Measurements from ENCODE around the gene TAF1B.

The TAF1B gene

DNA sequence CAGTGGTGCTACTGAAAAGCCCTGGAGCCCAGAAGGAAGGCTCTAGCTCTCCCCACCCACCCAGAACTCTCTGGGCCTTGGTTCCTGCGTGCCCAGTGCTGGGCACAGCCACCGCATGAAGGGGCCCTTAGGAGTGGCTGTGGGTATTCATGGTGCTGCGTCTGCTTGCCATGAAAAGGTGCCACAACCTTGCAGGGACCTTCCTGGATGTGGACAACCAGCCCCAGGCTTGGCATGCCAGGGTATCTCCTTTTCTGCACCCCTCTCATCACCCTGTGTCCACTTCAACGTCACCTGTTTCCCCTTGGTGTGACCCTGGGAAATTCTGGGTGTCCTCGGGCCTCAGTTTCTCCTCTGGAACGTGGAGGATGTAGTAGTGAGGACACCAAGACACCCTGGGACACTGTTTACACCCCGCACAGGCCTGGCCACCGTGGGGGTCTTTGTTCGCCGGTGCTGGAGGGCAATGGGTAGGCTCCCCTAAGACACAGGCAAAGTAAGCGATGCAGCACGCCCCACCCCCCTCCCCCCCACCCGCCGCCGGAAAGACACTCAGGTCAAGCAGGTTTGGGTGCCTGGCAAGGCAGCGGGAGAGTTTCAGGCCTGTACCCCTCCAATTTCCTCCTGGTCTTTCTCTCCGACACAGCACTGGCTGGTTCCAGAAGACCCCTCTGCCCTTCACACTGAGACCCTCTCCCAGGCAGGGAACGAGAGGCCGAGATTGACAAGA is 34.8 kb upstream of the TAF1B start:
- DNase-seq: no peak

DNA sequence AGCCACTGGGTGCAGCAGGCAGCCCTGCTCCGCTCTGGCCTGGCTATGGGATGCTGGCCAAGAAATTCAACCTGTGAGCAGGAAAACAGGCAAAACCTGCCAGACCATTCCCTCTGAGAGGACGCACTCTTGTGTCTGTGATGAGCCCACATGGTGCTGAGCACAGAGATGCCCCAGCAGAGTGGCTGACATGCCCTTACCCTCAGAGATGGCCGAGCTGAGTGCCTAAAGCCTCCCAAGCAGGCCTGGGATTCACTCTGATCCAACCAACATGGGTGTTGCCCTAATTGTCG is 34.3 kb upstream of the TAF1B start:
- DNase-seq: no peak

DNA sequence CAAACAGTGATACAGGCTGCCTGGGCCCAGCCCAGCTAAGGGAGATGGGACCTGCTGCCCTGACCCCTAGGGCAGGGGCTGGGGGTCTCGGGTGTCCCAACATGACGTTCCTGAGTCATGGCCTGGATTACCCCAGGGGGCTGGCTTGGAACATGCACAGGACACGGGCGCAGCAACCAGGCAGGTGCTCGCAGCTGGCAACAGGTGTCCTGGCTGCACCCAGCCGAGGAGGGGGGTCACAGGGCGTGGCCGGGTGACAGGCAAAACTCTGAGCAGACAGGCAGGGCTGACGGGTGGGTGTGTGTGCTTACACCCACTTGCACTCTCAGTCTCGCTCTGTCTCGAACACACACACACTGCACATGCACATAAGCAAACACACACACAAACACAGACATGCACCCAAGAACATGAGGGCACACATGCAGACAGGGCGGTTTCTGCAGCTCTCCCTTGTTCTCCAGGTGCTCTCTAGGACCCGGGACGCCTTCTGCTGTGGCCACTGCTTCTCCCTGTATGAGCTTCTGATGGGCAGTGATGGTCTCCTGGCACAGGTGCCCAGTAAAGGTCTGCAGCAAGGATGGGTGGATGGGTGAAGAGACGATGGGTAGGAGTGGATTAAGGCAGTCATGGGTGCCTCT is 33.7 kb upstream of the TAF1B start:
- no peak for DNase-seq

DNA sequence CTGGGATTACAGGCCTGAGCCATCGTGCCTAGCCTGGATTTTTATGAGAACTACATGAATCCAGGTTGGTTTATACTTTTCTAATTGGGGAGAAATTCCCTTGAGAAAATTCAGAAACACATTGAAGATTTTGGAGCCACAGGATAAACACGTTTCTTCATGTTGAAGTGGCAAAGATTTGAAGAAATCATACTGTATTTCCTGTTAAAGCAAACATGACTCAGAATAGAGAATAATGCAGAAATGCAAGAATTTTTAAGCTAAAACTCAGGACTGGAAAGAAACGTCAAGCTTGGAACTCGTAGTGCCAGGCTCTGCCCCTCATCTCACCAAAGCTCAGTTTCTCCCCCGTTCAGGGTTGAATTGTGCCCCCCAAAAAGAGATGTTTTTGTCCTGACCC is 32.1 kb upstream of the TAF1B start:
- DNase-seq: no peak

DNA sequence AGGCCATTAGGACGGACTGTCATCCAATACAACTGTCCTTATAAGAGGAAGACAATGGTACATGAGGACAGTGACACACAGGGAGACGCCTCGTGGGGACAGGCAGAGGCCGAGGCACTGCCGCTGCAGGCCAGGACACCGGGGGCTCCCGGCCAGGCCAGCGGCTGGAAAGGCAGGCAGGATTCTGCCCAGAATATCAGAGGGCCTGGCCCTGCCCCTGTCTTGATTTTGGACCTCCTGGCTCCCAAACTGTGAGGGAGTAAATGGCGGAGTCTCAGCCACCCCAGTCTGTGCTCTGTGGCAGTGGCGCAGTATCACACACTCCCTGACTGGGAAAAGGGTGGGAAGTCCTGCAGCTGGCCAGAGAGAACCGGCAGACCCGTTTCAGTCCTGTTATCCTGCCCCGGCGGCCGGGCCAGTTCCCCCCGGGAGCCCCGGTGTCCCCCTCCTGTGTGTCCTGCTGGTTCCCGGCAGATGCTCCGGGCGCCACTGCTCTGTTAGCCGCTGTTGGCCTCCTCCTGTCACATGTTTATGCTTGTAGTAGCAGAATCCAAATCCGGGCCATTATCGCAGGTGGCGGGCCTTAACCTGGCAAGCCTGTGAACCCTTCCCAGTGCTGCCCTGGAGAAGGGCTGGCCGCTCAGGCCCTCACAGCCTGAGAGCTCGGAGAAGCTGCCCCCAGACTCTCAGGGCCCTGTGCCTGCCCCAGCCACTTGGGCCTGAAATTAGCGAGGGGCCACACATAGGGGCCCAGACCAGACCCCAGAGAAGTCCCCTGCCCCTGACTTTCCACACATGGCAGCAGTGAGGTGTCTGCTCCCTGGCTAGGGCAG is 31.4 kb upstream of the TAF1B start:
- no peak for DNase-seq

DNA sequence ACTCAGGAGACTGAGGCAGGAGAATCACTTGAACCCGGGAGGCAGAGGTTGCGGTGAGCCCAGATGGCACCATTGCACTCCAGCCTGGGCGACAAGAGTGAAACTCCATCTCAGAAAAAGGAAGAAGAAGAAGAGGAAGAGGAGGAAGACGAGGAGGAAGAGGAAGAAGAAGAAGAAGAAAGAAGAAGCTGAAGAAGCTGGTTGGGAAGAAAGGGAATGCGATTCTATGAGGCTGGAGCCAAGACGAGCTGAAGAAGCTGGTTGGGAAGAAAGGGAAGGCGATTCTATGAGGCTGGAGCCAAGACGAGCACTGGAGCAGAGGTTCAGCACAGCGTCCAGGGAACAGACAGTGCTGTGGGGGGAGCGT is 30.3 kb upstream of the TAF1B start:
- no peak for DNase-seq

DNA sequence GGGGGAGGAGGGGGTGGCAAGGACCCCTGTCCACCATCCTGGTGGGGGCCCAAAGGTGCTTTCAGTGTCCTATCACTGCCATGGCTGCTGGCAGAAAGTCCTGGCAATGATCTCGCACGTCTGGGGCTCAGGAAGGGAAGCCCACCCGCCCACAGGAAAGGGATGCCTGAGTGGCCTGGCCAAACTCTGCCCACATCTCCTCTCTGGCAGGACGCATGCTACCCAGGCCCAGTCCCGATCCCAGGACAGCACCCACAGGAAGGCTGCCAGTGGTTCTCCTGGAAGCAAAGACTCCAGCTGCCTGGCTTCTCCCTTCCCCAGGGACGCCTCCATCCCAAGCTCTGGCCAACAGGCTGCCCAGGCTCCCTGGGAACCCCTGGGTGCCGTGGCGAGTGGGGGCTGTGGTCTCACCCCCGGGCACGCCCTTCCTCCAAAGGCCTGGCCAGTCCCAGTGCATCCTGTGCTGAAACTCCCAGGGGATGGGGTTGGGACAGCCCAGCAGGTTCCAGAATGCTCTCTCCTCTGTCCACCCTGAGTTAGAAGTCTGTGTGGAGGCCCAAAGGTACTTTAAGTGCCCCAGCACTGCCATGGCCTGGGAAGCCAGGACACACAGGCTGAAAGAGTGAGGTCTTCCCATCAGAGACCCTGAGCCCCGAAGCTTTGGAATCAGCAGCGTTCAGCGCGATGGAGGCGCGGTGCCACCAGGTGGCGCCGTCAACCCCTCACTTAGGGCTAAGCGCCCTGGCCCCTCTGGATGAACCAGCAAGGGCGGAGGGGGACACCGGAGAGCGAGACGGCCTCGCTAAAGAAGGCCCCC is 29.8 kb upstream of the TAF1B start:
- DNase-seq: peak; percentile 27 to 61 (median 50)

DNA sequence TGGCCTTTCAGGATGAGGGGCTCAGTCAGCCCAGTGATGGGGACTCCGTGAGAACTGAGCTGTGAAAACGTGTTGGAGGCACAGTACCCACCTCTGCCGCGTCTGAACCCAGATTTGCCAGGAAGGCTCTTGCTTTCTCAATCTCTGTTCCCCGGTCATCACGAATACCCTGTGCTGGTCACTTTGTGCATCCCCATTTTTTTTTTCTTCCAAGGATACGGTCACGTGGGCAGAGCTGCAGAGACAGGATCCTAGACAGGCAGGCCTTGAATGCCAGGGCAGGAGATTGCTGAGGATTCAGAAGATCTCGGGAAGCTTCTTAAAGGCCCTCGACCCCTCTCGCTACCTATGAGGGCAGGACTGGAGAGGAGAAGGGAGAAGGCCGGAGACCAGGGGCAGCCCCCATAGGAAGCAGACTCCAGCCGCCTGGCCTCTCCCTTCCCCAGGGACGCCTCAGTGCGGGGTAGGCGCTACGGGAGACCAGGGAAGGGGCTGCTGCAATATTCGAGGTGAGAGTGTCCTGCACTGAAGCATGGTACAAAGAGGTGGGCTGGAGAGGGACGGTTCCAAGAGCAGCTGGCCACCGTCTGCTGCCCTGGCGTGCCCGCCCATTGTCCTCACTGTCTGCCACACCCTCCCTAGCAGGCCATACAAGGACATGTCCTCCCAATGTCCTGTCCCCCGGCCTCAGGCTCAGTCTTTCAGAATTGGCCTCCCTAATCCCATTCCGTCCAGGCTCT is 29.0 kb upstream of the TAF1B start:
- DNase-seq: no peak

DNA sequence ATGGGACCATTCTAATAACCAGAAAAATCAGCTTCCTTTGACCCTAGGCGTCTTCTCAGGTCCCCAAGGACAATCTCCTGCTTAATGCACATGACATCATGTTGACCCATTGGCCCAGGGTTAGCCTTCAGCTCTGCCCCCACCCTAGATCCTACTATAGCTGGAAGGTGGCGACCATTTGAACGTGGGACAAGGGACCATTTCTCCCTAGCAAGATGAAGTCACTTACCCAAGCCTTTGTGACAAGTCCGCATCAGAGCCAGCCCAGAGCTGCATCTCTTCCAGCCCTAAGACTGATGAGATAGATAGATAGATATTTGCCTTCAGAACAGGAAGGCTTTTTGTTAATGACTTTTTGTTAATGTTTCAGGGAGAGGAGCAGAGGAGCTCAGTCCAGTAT is 28.2 kb upstream of the TAF1B start:
- DNase-seq: no peak

DNA sequence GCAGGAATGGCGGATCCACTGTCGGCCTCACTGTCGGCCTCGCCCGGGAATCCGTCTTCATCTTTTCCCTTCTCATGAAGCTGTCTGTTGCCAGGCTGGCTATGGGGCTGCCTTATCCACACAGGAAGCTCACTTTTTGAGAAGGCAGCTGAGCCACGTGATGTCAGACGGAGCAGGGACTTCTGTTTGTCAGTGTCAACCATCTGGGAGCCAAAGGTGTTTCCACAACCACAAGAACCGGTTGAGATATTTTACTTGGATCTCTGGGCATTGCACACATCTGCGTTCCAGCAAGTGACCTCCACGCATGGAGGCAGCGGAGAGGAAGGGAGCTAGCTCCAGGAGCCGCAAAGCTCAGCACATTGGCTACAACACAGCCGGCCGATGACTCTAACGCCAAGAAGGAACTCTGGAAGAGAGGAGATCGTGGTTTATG is 27.4 kb upstream of the TAF1B start:
- DNase-seq: no peak

DNA sequence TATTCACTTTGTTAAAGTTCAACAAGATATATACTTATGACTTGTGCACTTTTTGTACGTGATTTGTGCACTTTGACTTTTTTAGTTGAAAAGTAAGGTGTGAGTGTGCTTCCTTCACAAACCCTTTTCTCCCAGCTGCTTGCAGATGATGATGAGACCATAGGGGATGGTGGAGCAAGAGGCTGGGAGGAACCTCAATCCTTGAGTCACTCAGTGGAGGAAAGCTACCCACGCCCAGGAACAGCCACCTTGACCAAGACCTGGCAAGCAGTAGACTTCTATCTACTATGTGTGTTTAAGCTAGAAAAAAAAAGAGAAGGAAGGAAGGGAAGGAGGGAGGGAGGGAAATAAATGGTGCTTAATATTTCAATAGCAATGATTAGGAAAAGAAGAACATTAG is 25.2 kb upstream of the TAF1B start:
- no peak for DNase-seq

DNA sequence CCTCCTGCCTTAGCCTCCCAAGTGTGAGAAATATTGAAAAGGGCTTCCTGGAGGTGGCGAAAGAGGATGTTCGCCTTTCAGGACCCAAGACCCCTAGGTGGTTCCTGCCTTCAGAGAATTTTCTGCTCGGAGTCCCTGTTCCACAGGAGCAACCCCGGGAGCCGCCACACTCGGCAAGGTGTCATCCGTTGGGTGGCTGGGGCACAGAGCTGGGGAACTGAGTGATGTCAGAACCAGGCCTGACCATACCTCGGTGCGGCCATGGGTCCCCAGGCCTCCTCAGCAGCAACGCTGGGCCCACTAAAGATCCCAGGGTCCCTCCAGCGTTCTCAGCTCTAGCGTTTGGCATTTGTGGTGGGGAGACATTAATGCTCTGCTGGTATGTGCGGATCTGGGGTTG is 23.7 kb upstream of the TAF1B start:
- no peak for DNase-seq

DNA sequence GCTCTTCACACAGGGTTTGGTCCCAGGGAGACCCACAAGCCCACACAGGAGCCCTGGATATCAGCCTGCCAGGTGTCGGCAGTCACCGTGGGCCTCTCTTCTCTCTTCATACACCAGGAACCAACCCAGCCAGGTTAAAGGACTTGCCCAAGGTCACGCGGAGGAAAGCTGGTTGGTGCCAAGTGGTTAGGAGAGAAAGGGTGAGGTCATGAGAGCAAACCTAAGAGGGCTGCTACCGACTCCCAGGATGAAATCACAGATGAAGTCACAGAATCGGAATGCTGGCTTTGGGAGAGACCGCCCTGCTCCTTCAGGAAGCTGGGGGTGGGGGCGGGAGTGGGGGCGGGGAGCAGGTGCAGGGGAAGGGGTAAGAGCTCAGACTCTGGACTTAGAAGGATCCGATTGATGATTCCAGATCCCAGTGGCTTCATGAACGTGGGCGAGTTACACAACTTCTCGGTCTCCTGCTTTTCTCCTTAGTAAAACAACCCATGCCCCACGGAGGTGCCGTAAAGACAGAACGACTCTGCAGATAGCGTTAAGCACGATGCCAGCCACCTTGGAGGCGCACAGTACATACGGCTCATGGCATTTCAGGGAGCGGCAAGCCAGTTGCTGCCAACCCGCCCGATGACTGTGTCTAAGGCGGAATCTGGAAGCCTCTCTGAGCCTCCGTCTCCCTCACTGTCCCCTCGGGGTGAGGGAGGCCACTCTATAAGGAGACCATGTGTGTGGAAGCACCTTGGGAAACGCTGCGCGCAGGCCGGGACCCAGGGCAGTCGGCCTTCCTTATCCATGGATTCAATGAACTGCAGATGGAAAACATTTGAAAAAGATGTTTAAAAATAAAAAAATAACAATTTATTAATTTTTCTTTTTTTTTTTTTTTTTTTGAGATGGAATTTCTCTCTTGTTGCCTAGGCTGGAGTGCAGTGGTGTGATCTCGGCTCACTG is 23.0 kb upstream of the TAF1B start:
- no peak for DNase-seq

DNA sequence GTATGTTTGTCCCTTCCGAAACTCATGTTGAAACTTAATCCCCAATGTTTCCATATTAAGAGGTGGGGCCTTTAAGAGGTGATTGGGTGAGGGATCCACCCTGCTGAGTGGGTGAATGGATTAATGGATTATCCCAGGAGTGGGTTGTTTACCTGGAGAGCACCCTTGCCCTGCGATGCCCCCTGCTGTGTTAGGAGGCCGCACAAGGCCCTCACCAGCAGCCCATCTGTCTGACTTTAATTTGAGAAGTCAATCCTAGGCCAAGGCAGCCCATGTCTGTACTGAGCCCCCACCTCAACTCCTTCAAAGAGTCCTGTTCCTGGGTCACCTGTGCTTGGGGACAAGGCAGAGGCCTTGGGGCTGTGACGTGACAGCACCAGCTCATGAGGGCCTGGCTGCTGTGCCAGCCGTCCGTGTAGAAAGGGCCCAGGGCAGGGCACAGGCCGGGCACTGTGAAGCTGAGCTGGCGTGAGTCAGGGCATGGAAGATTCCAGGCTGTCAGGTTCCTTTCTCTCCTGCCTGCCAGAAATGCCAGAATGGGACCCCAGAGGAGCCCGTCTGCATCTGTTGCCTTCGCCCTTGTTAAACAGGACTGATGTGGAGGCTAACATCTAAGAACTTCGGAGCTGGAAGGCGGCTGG is 21.3 kb upstream of the TAF1B start:
- DNase-seq: no peak

DNA sequence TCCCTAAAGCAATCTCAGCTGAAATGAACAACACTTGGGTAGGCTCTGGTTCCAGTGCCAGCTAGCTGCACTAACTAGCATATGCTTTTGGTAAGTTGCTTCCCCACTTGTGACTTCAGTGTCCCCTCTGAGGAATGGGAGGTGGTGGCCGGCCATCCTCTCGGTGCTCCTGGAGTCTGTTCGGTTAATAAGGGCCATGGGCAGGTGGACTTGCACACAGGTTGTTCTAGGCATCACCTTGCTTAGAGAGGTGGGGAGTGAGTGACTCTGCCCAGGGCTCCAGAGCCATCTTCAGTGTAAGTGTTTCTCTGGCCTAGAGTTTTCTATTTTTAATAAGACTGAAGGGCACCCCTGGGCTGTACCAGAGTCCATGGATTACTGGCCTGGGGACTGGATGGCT is 18.8 kb upstream of the TAF1B start:
- no peak for DNase-seq

DNA sequence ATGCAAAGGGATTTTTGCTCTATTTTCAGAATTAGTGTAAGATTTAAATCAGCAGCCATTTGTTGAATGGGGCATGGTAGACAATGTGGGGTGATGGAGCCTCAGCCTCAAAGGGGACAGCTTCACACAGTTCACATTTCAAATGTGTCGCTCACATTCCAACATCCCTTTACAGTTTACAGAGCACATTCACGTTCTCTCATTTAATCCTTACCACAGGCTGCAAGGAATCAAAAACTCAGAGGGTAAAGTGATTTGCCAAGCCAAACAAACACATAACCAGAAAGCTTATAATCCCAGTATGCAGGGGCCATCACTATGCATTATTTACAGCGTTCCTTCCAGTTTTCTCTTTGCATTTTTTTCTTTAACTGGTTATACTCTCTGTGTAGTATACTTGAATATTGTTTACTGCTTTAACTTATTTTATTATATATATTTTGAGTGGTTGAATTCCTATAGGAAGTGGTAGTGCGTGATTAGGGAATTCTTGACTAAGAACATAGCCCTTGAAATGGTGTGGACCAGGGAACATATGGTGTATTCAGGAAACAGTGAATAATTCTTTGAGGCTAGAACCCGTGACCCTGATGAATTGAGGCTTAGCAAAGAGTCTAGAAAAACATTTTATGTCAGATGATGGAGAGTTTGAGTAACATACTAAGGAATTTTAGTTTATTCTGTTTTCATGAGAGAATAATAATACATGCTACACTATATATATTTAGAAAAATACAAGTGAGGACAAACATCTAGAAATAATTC is 18.1 kb upstream of the TAF1B start:
- no peak for DNase-seq

DNA sequence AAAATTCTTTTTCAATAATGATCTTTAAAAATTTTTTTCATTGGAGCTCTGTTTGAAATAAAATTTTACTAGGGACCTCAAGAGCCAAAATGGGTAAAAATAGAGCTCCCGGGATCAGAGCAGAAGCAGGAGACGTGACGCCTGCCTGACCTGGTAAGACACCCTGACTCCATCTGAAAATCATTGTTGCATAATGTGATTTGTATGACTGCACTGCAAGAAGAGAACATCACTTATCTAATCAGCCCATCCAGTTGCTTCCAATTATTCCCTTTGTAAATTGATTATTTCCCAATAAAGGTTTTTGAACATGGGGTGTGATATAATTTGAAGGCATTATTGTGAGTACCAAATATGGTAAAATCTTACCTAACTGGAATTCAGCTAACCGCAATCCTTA is 17.1 kb upstream of the TAF1B start:
- no peak for DNase-seq

DNA sequence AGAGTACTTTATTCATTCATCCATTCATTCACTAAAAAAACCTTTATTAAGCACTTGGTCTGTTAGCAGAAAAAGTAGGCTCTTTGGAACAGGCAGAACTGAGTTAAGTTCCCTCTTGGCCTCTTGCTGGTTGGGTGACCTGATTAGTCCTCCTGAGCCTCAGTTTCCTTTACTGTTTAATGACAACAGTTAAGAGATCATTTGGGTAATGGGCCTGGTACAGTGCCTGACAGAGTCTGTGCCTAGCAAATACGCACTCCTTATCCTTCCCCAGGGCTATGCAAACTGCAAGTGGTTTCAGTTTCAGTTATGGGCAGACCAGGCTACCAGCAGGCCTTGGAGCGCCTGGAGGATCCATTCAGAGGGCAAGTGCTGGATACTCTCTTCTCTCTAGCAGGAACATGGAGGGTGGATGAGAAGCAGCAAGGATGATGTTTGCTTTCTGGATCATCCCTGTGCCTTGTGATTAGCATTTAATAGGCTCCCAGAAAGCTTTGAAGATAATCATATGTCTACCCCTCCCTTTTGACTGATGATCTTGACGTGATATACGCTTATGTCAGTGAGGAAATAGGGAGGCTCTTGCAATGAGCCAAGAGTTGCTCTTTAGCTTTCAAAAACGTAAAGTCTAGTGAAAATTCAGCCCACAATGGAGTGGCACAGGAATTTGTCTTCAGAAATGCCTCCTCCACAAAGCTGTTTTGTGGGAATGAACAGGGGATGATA is 12.4 kb upstream of the TAF1B start:
- DNase-seq: no peak

DNA sequence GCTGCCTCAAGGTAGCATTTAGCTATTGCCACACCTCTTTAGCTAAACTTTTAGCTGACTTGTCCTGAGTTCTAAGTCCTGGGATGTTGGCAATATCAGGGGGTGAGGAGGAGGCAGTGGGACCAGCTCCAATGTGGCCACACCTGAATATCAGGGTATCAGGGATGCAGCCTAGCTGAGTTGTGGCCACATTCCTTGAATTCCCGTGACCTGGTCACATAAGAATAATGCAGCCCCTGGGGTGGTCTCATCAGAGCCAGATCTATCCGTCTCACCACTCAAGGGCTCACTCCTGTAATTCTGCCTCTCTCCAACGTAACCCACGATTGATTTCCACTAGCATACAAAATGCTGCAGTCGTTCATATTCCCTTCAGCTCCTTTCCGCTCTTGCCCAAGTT is 11.6 kb upstream of the TAF1B start:
- DNase-seq: no peak
